GM12878 (cell line): Measurements from ENCODE around the gene TMPRSS11A.

Source experiments
- CEBPB ChIP-seq, 2 experiments: fragments of 150-350 bp in 1 of 2; IDR thresholded peaks; 2 replicates each; pipeline ENCODE4 v1.6.1; 2012 to 2014; ENCODE audit warnings: low read depth in 2 of 2, low read length in 2 of 2, borderline replicate concordance in 1 of 2, inconsistent platforms in 1 of 2
- CTCF ChIP-seq, 3 experiments: IDR thresholded peaks in 2 of 3; conservative IDR thresholded peaks in 1 of 3; 2 replicates each; pipeline ENCODE4 v1.5.1; 2011; ENCODE audit warnings: low read depth in 3 of 3, low read length in 3 of 3, mild to moderate bottlenecking in 3 of 3, control low read depth in 2 of 3, moderate library complexity in 2 of 3, inconsistent platforms in 1 of 3, mixed read lengths in 1 of 3; ENCODE audit not compliant: control insufficient read depth in 2 of 3, insufficient read depth in 1 of 3; ENCODE audit errors: extremely low read depth in 1 of 3
- EP300 ChIP-seq, 2 experiments: fragments of 150-350 bp in 1 of 2; IDR thresholded peaks; 2 replicates each; pipeline ENCODE4 v1.6.1; 2011 to 2012; ENCODE audit warnings: low read depth in 2 of 2, low read length in 2 of 2, borderline replicate concordance in 1 of 2, improper control_type of control experiment in 1 of 2, inconsistent platforms in 1 of 2; ENCODE audit not compliant: control insufficient read depth in 1 of 2
- MYC ChIP-seq: IDR thresholded peaks from 2 replicates; pipeline ENCODE4 v1.6.1; 2011; ENCODE audit warnings: mild to moderate bottlenecking, low read length, moderate library complexity, inconsistent platforms; ENCODE audit not compliant: insufficient read depth, insufficient replicate concordance, insufficient read length, severe bottlenecking
- NBN ChIP-seq: fragments of 450-650 bp; IDR thresholded peaks from 2 replicates; pipeline ENCODE4 v1.6.1; 2016
- SPI1 ChIP-seq: IDR thresholded peaks from 2 replicates; pipeline ENCODE4 v1.6.1; 2011; ENCODE audit warnings: low read depth, mild to moderate bottlenecking, low read length, moderate library complexity, borderline replicate concordance; ENCODE audit not compliant: insufficient read depth
- SREBF2 ChIP-seq: IDR thresholded peaks from 2 replicates; pipeline ENCODE4 v1.6.1; 2012; ENCODE audit warnings: mild to moderate bottlenecking, low read length
- USF2 ChIP-seq: IDR thresholded peaks from 2 replicates; pipeline ENCODE4 v1.6.1; 2011; ENCODE audit warnings: low read depth, low read length, improper control_type of control experiment, borderline replicate concordance
- YY1 ChIP-seq: IDR thresholded peaks from 2 replicates; pipeline ENCODE4 v1.6.1; 2011; ENCODE audit warnings: low read depth, mild to moderate bottlenecking, low read length
- TF ChIP-seq, protein P1 (sequence below): fragments of 450-650 bp; IDR thresholded peaks from 2 replicates; pipeline ENCODE4 v1.6.1; 2017; ENCODE audit warnings: mild to moderate bottlenecking
- TF ChIP-seq, protein P2 (sequence below): IDR thresholded peaks from 2 replicates; pipeline ENCODE4 v1.6.1; 2011; ENCODE audit warnings: borderline replicate concordance, low read depth, mild to moderate bottlenecking, moderate library complexity, low read length; ENCODE audit not compliant: insufficient read depth, poor library complexity, severe bottlenecking

DNA sequence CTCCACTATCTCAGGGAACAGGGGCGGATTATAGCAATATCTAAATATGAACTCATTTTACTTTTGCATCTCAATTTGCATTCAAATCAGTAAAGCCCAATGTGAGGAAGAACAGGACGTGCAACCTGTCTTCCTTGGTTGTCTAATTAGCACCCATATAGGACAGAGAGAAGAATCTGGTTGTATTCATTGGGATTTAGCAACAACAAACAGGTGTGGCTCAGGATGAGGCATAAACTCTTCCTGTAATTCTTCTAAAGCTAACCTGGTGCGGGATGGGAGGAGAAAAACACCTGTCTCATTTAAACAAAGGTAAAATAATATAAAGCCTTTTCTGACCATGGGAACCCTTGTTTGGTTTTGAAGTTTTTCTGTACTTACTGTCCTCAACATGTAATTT is 22.2 kb downstream of the TMPRSS11A start:
- TF ChIP-seq MYC = no peak
- TF ChIP-seq EP300 (IDR thresholded peaks at IDR 0.05; ENCODE audit: borderline replicate concordance in 1 of 2, control insufficient read depth in 1 of 2, low read depth in 2 of 2, low read length in 2 of 2) = no peak
- TF ChIP-seq NBN = no peak
- TF ChIP-seq USF2 = no peak
- TF ChIP-seq, protein P1, sequence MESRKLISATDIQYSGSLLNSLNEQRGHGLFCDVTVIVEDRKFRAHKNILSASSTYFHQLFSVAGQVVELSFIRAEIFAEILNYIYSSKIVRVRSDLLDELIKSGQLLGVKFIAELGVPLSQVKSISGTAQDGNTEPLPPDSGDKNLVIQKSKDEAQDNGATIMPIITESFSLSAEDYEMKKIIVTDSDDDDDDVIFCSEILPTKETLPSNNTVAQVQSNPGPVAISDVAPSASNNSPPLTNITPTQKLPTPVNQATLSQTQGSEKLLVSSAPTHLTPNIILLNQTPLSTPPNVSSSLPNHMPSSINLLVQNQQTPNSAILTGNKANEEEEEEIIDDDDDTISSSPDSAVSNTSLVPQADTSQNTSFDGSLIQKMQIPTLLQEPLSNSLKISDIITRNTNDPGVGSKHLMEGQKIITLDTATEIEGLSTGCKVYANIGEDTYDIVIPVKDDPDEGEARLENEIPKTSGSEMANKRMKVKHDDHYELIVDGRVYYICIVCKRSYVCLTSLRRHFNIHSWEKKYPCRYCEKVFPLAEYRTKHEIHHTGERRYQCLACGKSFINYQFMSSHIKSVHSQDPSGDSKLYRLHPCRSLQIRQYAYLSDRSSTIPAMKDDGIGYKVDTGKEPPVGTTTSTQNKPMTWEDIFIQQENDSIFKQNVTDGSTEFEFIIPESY = no peak
- no peak for TF ChIP-seq SREBF2
- TF ChIP-seq SPI1 = no peak
- no peak for TF ChIP-seq CEBPB (IDR thresholded peaks at IDR 0.05; ENCODE audit: borderline replicate concordance in 1 of 2, low read depth in 2 of 2, low read length in 2 of 2)
- TF ChIP-seq, protein P2, sequence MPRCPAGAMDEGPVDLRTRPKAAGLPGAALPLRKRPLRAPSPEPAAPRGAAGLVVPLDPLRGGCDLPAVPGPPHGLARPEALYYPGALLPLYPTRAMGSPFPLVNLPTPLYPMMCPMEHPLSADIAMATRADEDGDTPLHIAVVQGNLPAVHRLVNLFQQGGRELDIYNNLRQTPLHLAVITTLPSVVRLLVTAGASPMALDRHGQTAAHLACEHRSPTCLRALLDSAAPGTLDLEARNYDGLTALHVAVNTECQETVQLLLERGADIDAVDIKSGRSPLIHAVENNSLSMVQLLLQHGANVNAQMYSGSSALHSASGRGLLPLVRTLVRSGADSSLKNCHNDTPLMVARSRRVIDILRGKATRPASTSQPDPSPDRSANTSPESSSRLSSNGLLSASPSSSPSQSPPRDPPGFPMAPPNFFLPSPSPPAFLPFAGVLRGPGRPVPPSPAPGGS = no peak
- no peak for TF ChIP-seq CTCF (IDR thresholded peaks at IDR 0.05 in 2 of 3, conservative IDR thresholded peaks at IDR 0.05 in 1 of 3; ENCODE audit: control insufficient read depth in 2 of 3, extremely low read depth in 1 of 3, insufficient read depth in 1 of 3, low read depth in 3 of 3, low read length in 3 of 3)
- TF ChIP-seq YY1 = no peak
